Measurements from ENCODE around the gene CA9.

GRCh38 chr9:35656831-35657545, 16.7 kb upstream of the CA9 start:
- TF ChIP-seq CTCF (IDR thresholded peaks at IDR 0.05) (no peak), POLR2A (IDR thresholded peaks at IDR 0.05) (no peak)
